T-helper 9 cell (primary cell): ENCODE data around the gene SLC22A7.

Source experiments
- DNase-seq: peaks from one replicate; pipeline ENCODE4 v3.0.0-alpha.2; 2020
- total RNA-seq, 2 donors: gene quantifications; one replicate each; lab custom pipeline; 2026; lab: John Stamatoyannopoulos, UW

Gene SLC22A7
- total RNA-seq = 0 reads per million in 2 donors

GRCh38 chr6:43297644-43298564, at the start of gene SLC22A7:
Gene SLC22A7 (plus strand): TSS chr6:43298260. CDS start chr6:43298359, 99 bp downstream.
- DNase-seq = no peak

- DNase-seq = no peak
Measured at GRCh38 chr6:43248791-43249190, 49.3 kb upstream of the SLC22A7 start.

- DNase-seq = no peak
Measured at GRCh38 chr6:43250992-43251373, 47.1 kb upstream of the SLC22A7 start.

- DNase-seq = no peak
Measured at GRCh38 chr6:43253401-43253800, 44.7 kb upstream of the SLC22A7 start.

GRCh38 chr6:43254138-43254817, 43.8 kb upstream of the SLC22A7 start:
- no peak for DNase-seq

GRCh38 chr6:43254846-43255245, 43.2 kb upstream of the SLC22A7 start:
- DNase-seq = no peak

GRCh38 chr6:43255408-43256054, 42.5 kb upstream of the SLC22A7 start:
- DNase-seq = no peak

GRCh38 chr6:43256670-43257366, 41.2 kb upstream of the SLC22A7 start:
- DNase-seq = no peak

- no peak for DNase-seq
Measured at GRCh38 chr6:43257367-43258145, 40.5 kb upstream of the SLC22A7 start.

GRCh38 chr6:43258180-43258579, 39.9 kb upstream of the SLC22A7 start:
- DNase-seq = no peak

- no peak for DNase-seq
Measured at GRCh38 chr6:43258807-43259686, 39.0 kb upstream of the SLC22A7 start.

- no peak for DNase-seq
Measured at GRCh38 chr6:43260791-43261190, 37.3 kb upstream of the SLC22A7 start.

- DNase-seq = no peak
Measured at GRCh38 chr6:43261198-43261597, 36.9 kb upstream of the SLC22A7 start.

GRCh38 chr6:43262000-43262779, 35.9 kb upstream of the SLC22A7 start:
- no peak for DNase-seq

- no peak for DNase-seq
Measured at GRCh38 chr6:43262780-43263313, 35.2 kb upstream of the SLC22A7 start.

- DNase-seq = peak; percentile 62
Measured at GRCh38 chr6:43263314-43264178, 34.5 kb upstream of the SLC22A7 start.

- no peak for DNase-seq
Measured at GRCh38 chr6:43264599-43265145, 33.4 kb upstream of the SLC22A7 start.

GRCh38 chr6:43265564-43265963, 32.5 kb upstream of the SLC22A7 start:
- no peak for DNase-seq
